GM23338 (cell line): Measurements from ENCODE around the gene FARS2. TPM values are rescaled to one million over a fixed set of nuclear protein-coding genes. Genes with fewer than 3 reads are reported as not detected.

Source experiments
- ATAC-seq: fragments of 200-7000 bp; cut with Tn5 transposase; 3 replicates; pipeline ENCODE4 v1.9.1; 2020
- DNase-seq: peaks from one replicate; pipeline ENCODE4 v3.0.0-alpha.2; 2015; ENCODE audit warnings: low spot score
- H2AFZ ChIP-seq: fragments of 200-600 bp; sonication (generic); 2 replicates; pipeline ENCODE4 v1.8.0; 2016; ENCODE audit warnings: antibody characterized with exemption, mild to moderate bottlenecking, moderate library complexity
- H3F3A ChIP-seq: fragments of 200-600 bp; sonication (generic); replicated peaks from 2 replicates; pipeline ENCODE4 v1.8.0; 2017; ENCODE audit warnings: antibody characterized with exemption, mixed run types, low read depth
- H3K27ac ChIP-seq: fragments of 200-600 bp; sonication (generic); 2 replicates; pipeline ENCODE4 v1.6.1; 2016; ENCODE audit warnings: low read depth
- H3K27me3 ChIP-seq: fragments of 200-600 bp; sonication (generic); 2 replicates; pipeline ENCODE4 v1.8.0; 2016; ENCODE audit warnings: mild to moderate bottlenecking, mixed run types, moderate library complexity; ENCODE audit not compliant: insufficient read depth
- H3K36me3 ChIP-seq: fragments of 200-600 bp; sonication (generic); 2 replicates; pipeline ENCODE4 v1.8.0; 2016; ENCODE audit warnings: mild to moderate bottlenecking; ENCODE audit not compliant: insufficient read depth
- H3K4me1 ChIP-seq: fragments of 200-600 bp; sonication (generic); 2 replicates; pipeline ENCODE4 v1.8.0; 2016; ENCODE audit warnings: mild to moderate bottlenecking, moderate library complexity; ENCODE audit not compliant: insufficient read depth
- H3K4me2 ChIP-seq: fragments of 200-600 bp; sonication (generic); 2 replicates; pipeline ENCODE4 v1.7.1; 2017; ENCODE audit warnings: mixed run types
- H3K4me3 ChIP-seq: fragments of 200-600 bp; sonication (generic); 2 replicates; pipeline ENCODE4 v1.6.1; 2016; ENCODE audit warnings: mixed run types
- H3K79me2 ChIP-seq: fragments of 200-600 bp; sonication (generic); replicated peaks from 2 replicates; pipeline ENCODE4 v1.8.0; 2017; ENCODE audit warnings: mild to moderate bottlenecking; ENCODE audit not compliant: insufficient read depth
- H3K9me2 ChIP-seq: fragments of 200-600 bp; sonication (generic); 2 replicates; pipeline ENCODE4 v1.8.0; 2017; ENCODE audit not compliant: insufficient read depth
- H4K20me1 ChIP-seq: fragments of 200-600 bp; sonication (generic); replicated peaks from 2 replicates; pipeline ENCODE4 v1.8.0; 2017; ENCODE audit warnings: mild to moderate bottlenecking; ENCODE audit not compliant: insufficient read depth
- H3K27ac Mint-ChIP-seq: 2 replicates; pipeline ENCODE4 v1.8.0; 2020; ENCODE audit warnings: inconsistent platforms, mild to moderate bottlenecking, moderate library complexity, mixed read lengths
- H3K27me3 Mint-ChIP-seq: 3 replicates; pipeline ENCODE4 v1.8.0; 2022; ENCODE audit warnings: low read depth, mild to moderate bottlenecking, moderate library complexity, mixed read lengths, inconsistent platforms; ENCODE audit not compliant: insufficient read depth, poor library complexity
- H3K36me3 Mint-ChIP-seq: 3 replicates; pipeline ENCODE4 v1.8.0; 2021; ENCODE audit warnings: low read depth, mild to moderate bottlenecking, inconsistent platforms, moderate library complexity, mixed read lengths
- H3K4me1 Mint-ChIP-seq: 3 replicates; pipeline ENCODE4 v1.8.0; 2020; ENCODE audit warnings: mild to moderate bottlenecking, inconsistent platforms, mixed read lengths
- H3K4me3 Mint-ChIP-seq: 3 replicates; pipeline ENCODE4 v1.8.0; 2021; ENCODE audit warnings: moderate library complexity, mild to moderate bottlenecking, inconsistent platforms, mixed read lengths
- H3K9me3 Mint-ChIP-seq: 3 replicates; pipeline ENCODE4 v1.8.0; 2020; ENCODE audit warnings: moderate library complexity, mild to moderate bottlenecking, inconsistent platforms, mixed read lengths
- EZH2 ChIP-seq: fragments of 200-600 bp; sonication (generic); IDR thresholded peaks from one replicate; pipeline ENCODE4 v1.8.0; 2017; ENCODE audit warnings: antibody characterized with exemption, mild to moderate bottlenecking, low read depth; ENCODE audit not compliant: unreplicated experiment
- NANOG ChIP-seq: IDR thresholded peaks from 2 replicates; pipeline ENCODE4 v1.6.1; 2016; ENCODE audit warnings: antibody characterized with exemption, borderline replicate concordance
- STAT1 ChIP-seq: IDR thresholded peaks from one replicate; pipeline ENCODE4 v1.6.1; 2016; ENCODE audit warnings: antibody characterized with exemption; ENCODE audit not compliant: unreplicated experiment
- ZNF114 ChIP-seq: fragments of 250-450 bp; sonication (Bioruptor Pico); IDR thresholded peaks from 2 replicates; pipeline ENCODE4 v1.5.0; 2020; ENCODE audit warnings: mild to moderate bottlenecking, moderate library complexity
- ZNF331 ChIP-seq: fragments of 250-450 bp; sonication (Bioruptor Pico); IDR thresholded peaks from 2 replicates; pipeline ENCODE4 v1.5.0; 2020; ENCODE audit warnings: low read depth, mild to moderate bottlenecking, moderate library complexity
- polyA plus RNA-seq: library from polyadenylated mRNA; unstranded; fragments of >200 nt; fragmentation: Nextera tagmentation; extraction: Ambion mirVana; gene quantifications from 2 replicates; pipeline ENCODE4 v1.2.1, GENCODE V29; 2016
- total RNA-seq: library from RNA; depleted of rRNA; stranded (reverse); fragments of >200 nt; shearing (Covaris generic); gene quantifications from 2 replicates; pipeline ENCODE4 v1.2.3, GENCODE V29; 2014
- TF ChIP-seq, protein P1 (sequence below): fragments of 250-450 bp; sonication (Bioruptor Pico); IDR thresholded peaks from 2 replicates; pipeline ENCODE4 v1.5.0; 2020; ENCODE audit warnings: mild to moderate bottlenecking, moderate library complexity
- TF ChIP-seq, protein P2 (sequence below): IDR thresholded peaks from one replicate; pipeline ENCODE4 v1.6.1; 2018; ENCODE audit warnings: antibody characterized with exemption; ENCODE audit not compliant: unreplicated experiment

Gene FARS2
- total and polyA plus RNA-seq, 2 experiments from 2014 or later, result 7.6 to 19.0 TPM

DNA sequence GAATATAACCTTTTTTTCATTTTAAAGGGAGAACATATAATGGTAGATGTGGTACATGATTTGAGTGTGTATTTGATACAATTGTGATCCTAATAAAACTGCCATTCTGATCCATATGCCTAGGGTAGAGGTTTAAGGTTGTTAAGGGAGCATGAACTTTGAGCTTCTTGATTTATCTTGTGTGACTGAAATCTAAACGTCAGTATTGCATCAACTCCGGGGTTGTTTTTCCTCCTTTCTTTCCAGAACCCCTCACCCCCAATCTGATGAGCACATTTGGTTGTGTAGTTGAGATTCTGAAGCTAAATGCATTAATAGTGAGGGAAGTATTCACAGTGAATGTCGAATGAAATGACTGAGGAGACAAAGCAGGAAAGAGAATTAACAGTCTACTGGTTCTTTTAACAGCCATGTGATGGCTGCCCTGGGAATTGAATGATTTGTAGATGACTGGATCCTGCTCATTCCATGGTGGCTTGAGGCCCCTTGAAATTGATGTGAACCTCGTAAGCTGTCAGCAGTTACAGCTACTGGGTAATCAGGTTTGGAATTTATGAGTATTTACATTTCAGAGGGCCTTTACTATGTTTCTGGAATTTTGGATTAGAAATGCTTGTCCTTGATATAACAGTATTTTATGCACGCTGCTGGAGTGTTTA, 44.8 kb downstream of the FARS2 start (continued):
- TF ChIP-seq, protein P1, sequence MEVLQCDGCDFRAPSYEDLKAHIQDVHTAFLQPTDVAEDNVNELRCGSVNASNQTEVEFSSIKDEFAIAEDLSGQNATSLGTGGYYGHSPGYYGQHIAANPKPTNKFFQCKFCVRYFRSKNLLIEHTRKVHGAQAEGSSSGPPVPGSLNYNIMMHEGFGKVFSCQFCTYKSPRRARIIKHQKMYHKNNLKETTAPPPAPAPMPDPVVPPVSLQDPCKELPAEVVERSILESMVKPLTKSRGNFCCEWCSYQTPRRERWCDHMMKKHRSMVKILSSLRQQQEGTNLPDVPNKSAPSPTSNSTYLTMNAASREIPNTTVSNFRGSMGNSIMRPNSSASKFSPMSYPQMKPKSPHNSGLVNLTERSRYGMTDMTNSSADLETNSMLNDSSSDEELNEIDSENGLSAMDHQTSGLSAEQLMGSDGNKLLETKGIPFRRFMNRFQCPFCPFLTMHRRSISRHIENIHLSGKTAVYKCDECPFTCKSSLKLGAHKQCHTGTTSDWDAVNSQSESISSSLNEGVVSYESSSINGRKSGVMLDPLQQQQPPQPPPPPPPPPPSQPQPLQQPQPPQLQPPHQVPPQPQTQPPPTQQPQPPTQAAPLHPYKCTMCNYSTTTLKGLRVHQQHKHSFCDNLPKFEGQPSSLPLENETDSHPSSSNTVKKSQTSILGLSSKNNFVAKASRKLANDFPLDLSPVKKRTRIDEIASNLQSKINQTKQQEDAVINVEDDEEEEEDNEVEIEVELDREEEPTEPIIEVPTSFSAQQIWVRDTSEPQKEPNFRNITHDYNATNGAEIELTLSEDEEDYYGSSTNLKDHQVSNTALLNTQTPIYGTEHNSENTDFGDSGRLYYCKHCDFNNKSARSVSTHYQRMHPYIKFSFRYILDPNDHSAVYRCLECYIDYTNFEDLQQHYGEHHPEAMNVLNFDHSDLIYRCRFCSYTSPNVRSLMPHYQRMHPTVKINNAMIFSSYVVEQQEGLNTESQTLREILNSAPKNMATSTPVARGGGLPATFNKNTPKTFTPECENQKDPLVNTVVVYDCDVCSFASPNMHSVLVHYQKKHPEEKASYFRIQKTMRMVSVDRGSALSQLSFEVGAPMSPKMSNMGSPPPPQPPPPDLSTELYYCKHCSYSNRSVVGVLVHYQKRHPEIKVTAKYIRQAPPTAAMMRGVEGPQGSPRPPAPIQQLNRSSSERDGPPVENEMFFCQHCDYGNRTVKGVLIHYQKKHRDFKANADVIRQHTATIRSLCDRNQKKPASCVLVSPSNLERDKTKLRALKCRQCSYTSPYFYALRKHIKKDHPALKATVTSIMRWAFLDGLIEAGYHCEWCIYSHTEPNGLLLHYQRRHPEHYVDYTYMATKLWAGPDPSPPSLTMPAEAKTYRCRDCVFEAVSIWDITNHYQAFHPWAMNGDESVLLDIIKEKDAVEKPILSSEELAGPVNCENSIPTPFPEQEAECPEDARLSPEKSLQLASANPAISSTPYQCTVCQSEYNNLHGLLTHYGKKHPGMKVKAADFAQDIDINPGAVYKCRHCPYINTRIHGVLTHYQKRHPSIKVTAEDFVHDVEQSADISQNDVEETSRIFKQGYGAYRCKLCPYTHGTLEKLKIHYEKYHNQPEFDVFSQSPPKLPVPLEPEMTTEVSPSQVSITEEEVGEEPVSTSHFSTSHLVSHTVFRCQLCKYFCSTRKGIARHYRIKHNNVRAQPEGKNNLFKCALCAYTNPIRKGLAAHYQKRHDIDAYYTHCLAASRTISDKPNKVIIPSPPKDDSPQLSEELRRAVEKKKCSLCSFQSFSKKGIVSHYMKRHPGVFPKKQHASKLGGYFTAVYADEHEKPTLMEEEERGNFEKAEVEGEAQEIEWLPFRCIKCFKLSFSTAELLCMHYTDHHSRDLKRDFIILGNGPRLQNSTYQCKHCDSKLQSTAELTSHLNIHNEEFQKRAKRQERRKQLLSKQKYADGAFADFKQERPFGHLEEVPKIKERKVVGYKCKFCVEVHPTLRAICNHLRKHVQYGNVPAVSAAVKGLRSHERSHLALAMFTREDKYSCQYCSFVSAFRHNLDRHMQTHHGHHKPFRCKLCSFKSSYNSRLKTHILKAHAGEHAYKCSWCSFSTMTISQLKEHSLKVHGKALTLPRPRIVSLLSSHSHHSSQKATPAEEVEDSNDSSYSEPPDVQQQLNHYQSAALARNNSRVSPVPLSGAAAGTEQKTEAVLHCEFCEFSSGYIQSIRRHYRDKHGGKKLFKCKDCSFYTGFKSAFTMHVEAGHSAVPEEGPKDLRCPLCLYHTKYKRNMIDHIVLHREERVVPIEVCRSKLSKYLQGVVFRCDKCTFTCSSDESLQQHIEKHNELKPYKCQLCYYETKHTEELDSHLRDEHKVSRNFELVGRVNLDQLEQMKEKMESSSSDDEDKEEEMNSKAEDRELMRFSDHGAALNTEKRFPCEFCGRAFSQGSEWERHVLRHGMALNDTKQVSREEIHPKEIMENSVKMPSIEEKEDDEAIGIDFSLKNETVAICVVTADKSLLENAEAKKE (CRISPR knock-in tag), result no peak
- TF ChIP-seq EZH2 (no peak), ZNF114 (no peak)

DNA sequence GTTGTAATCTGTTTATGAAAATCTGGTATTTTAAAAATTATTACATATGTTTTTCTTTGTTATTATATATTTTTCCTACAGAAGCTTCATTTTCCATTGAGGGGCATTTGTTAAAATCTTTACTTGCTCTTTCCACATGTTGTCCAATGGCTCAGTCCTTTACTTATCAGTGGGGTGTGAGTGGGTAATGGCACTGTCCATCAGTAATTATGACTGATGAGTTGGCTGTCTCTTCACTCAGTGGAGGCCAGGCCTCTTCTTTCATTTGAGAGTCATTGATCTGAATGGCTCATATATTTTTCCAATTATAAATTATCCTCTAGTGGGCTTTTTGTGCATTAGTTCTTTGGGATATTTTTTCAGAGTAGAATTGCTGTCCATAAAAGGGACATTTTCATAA, 45.7 kb downstream of the FARS2 start:
- H3K4me2 ChIP-seq, result no peak overlapping the region
- no peak for DNase-seq
- H3K27ac ChIP-seq, result no peak overlapping the region
- peaks cover 30% of the 10 kb centered on the region for H3K79me2 ChIP-seq
- H3K4me3 ChIP-seq, result no peak overlapping the region
- no peaks in the 10 kb centered on the region for H3K27me3 ChIP-seq
- Mint-ChIP-seq H3K36me3 (no peaks in the 10 kb centered on the region), H3K27ac (no peak overlapping the region), H3K9me3 (no peaks in the 10 kb centered on the region), H3K27me3 (no peaks in the 10 kb centered on the region), H3K4me1 (peaks cover 26% of the 10 kb centered on the region), H3K4me3 (no peak overlapping the region)
- H3F3A ChIP-seq, result no peaks in the 10 kb centered on the region
- peaks cover 6% of the 10 kb centered on the region; the same call in 1 of the 2 replicates for H4K20me1 ChIP-seq
- H2AFZ ChIP-seq, result no peak overlapping the region
- H3K36me3 ChIP-seq, result no peaks in the 10 kb centered on the region
- ATAC-seq, result no peak
- peaks cover 4% of the 10 kb centered on the region; the same call in 1 of the 2 replicates for H3K4me1 ChIP-seq
- H3K9me2 ChIP-seq, result no peaks in the 10 kb centered on the region
- no peak for TF ChIP-seq ZNF114
- TF ChIP-seq ZNF331, result no peak
- no peak for TF ChIP-seq STAT1
- TF ChIP-seq, protein P2, sequence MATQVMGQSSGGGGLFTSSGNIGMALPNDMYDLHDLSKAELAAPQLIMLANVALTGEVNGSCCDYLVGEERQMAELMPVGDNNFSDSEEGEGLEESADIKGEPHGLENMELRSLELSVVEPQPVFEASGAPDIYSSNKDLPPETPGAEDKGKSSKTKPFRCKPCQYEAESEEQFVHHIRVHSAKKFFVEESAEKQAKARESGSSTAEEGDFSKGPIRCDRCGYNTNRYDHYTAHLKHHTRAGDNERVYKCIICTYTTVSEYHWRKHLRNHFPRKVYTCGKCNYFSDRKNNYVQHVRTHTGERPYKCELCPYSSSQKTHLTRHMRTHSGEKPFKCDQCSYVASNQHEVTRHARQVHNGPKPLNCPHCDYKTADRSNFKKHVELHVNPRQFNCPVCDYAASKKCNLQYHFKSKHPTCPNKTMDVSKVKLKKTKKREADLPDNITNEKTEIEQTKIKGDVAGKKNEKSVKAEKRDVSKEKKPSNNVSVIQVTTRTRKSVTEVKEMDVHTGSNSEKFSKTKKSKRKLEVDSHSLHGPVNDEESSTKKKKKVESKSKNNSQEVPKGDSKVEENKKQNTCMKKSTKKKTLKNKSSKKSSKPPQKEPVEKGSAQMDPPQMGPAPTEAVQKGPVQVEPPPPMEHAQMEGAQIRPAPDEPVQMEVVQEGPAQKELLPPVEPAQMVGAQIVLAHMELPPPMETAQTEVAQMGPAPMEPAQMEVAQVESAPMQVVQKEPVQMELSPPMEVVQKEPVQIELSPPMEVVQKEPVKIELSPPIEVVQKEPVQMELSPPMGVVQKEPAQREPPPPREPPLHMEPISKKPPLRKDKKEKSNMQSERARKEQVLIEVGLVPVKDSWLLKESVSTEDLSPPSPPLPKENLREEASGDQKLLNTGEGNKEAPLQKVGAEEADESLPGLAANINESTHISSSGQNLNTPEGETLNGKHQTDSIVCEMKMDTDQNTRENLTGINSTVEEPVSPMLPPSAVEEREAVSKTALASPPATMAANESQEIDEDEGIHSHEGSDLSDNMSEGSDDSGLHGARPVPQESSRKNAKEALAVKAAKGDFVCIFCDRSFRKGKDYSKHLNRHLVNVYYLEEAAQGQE, result no peak
- no peak for TF ChIP-seq NANOG
